IPS DF 4.7 (cell line): ENCODE measurements around the gene HOXD1.

Experiments used
- DNase-seq: peaks from one replicate; pipeline ENCODE4 v3.0.0-alpha.2; 2013; ENCODE audit warnings: low spot score; ENCODE audit errors: extremely low read depth

Gene HOXD1

DNA sequence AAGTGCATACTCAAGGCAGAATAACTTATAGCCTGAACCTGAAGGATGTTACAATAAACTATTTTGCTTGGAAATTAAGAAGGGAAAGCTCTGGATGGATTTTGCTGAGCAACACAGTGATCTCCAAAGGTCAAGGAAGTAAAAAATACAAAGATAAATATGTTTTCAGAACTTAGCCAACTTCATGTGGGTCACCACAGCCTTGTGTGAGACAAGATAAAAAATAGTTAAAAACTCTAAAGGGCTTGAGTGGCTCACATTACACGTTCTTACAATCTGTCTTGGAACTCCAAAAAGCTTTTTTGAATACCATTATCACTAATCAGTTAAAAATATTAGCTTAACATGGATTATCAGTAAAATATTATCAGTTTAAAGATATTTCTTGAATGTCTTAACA lies 51.8 kb downstream of the HOXD1 start:
- DNase-seq = no peak
